Osteoblast (primary cell): ENCODE data around the gene QSOX1. TPM values are rescaled to one million over a fixed set of nuclear protein-coding genes. Genes with fewer than 3 reads are reported as not detected.

Experiments used
- DNase-seq: peaks from one replicate; pipeline ENCODE4 v3.0.0; 2011; ENCODE audit warnings: low spot score, mixed read lengths; ENCODE audit not compliant: insufficient read length; ENCODE audit errors: missing footprints
- H2AFZ ChIP-seq: 2 replicates; pipeline ENCODE4 v1.6.0; 2011; ENCODE audit warnings: mild to moderate bottlenecking, low read length
- H3K27ac ChIP-seq: 2 replicates; pipeline ENCODE4 v1.5.1; 2011; ENCODE audit warnings: mild to moderate bottlenecking, low read depth, low read length, moderate library complexity
- H3K27me3 ChIP-seq: 2 replicates; pipeline ENCODE4 v1.6.0; 2012; ENCODE audit warnings: mild to moderate bottlenecking, control low read depth, inconsistent platforms, low read length, moderate library complexity; ENCODE audit not compliant: insufficient read depth
- H3K36me3 ChIP-seq: 2 replicates; pipeline ENCODE4 v1.5.1; 2011; ENCODE audit warnings: mild to moderate bottlenecking, low read length, control low read depth, moderate library complexity; ENCODE audit not compliant: insufficient read depth
- H3K4me1 ChIP-seq: 2 replicates; pipeline ENCODE4 v1.5.1; 2011; ENCODE audit warnings: mild to moderate bottlenecking, low read length, control low read depth, moderate library complexity; ENCODE audit not compliant: insufficient read depth
- H3K4me2 ChIP-seq: 2 replicates; pipeline ENCODE4 v1.6.0; 2011; ENCODE audit warnings: mild to moderate bottlenecking, low read length; ENCODE audit not compliant: insufficient read depth
- H3K4me3 ChIP-seq: fragments of 200-600 bp; sonication (generic); 3 replicates; pipeline ENCODE4 v1.5.1; 2012; ENCODE audit warnings: mild to moderate bottlenecking, low read length, inconsistent platforms; ENCODE audit not compliant: insufficient read depth
- H3K79me2 ChIP-seq: 2 replicates; pipeline ENCODE4 v1.6.0; 2012; ENCODE audit warnings: mild to moderate bottlenecking, low read length, control low read depth, inconsistent platforms; ENCODE audit not compliant: insufficient read depth
- H3K9me3 ChIP-seq: 2 replicates; pipeline ENCODE4 v1.5.1; 2011; ENCODE audit warnings: low read depth, low read length, control low read depth
- H4K20me1 ChIP-seq: 2 replicates; pipeline ENCODE4 v1.6.0; 2012; ENCODE audit warnings: mild to moderate bottlenecking, low read length, control low read depth; ENCODE audit not compliant: insufficient read depth
- CTCF ChIP-seq: IDR thresholded peaks from 2 replicates; pipeline ENCODE4 v1.5.1; 2011; ENCODE audit warnings: mild to moderate bottlenecking, low read depth, low read length, moderate library complexity; ENCODE audit errors: extremely low read depth
- total RNA-seq: library from RNA; depleted of rRNA; stranded (reverse); fragments of >200 nt; gene quantifications from 2 replicates; pipeline ENCODE4 v1.2.3, GENCODE V29; 2012

The QSOX1 gene
- total RNA-seq, 1 donor = 373 TPM

- no peaks in the 10 kb centered on the region for H3K9me3 ChIP-seq
- peaks cover 12% of the 10 kb centered on the region for H3K4me1 ChIP-seq
- DNase-seq = peak; percentile 95
- peaks cover 91% of the 10 kb centered on the region for H3K27me3 ChIP-seq
- TF ChIP-seq CTCF = no peak
- no peak overlapping the region for H3K27ac ChIP-seq
- H3K4me3 ChIP-seq = peak overlapping the region; percentile 70
- peak overlapping the region; percentile 94 for H3K4me2 ChIP-seq
- H2AFZ ChIP-seq = peak overlapping the region; percentile 22
- peaks cover 2% of the 10 kb centered on the region for H4K20me1 ChIP-seq
- no peaks in the 10 kb centered on the region for H3K79me2 ChIP-seq
- no peaks in the 10 kb centered on the region for H3K36me3 ChIP-seq
Measured at GRCh38 chr1:180230791-180231505, 76.3 kb downstream of the QSOX1 start.

- H2AFZ ChIP-seq = no peak overlapping the region
- H4K20me1 ChIP-seq = peaks cover 2% of the 10 kb centered on the region
- H3K9me3 ChIP-seq = no peaks in the 10 kb centered on the region
- peak overlapping the region; percentile 70 for H3K4me3 ChIP-seq
- DNase-seq = peak; percentile 89
- no peaks in the 10 kb centered on the region for H3K36me3 ChIP-seq
- H3K27me3 ChIP-seq = peaks cover 91% of the 10 kb centered on the region
- peaks cover 12% of the 10 kb centered on the region for H3K4me1 ChIP-seq
- H3K79me2 ChIP-seq = no peaks in the 10 kb centered on the region
- H3K27ac ChIP-seq = no peak overlapping the region
- TF ChIP-seq CTCF = no peak
- H3K4me2 ChIP-seq = peak overlapping the region; percentile 94
Measured at GRCh38 chr1:180231506-180231921, 76.8 kb downstream of the QSOX1 start.

GRCh38 chr1:180231936-180232335, 77.3 kb downstream of the QSOX1 start:
- H3K36me3 ChIP-seq = no peaks in the 10 kb centered on the region
- DNase-seq = peak; percentile 80
- no peak overlapping the region for H3K4me3 ChIP-seq
- H3K79me2 ChIP-seq = no peaks in the 10 kb centered on the region
- peak overlapping the region; percentile 94 for H3K4me2 ChIP-seq
- peaks cover 91% of the 10 kb centered on the region for H3K27me3 ChIP-seq
- H3K27ac ChIP-seq = no peak overlapping the region
- no peaks in the 10 kb centered on the region for H3K9me3 ChIP-seq
- TF ChIP-seq CTCF = no peak
- H3K4me1 ChIP-seq = peaks cover 12% of the 10 kb centered on the region
- no peak overlapping the region for H2AFZ ChIP-seq
- peaks cover 2% of the 10 kb centered on the region for H4K20me1 ChIP-seq

GRCh38 chr1:180232521-180233043, 77.9 kb downstream of the QSOX1 start:
- Histone ChIP-seq H3K4me2 (no peak overlapping the region), H3K36me3 (no peaks in the 10 kb centered on the region), H4K20me1 (peaks cover 6% of the 10 kb centered on the region), H2AFZ (no peak overlapping the region), H3K27me3 (peaks cover 92% of the 10 kb centered on the region), H3K27ac (no peak overlapping the region), H3K79me2 (no peaks in the 10 kb centered on the region), H3K9me3 (no peaks in the 10 kb centered on the region), H3K4me3 (no peak overlapping the region), H3K4me1 (peaks cover 12% of the 10 kb centered on the region)
- TF ChIP-seq CTCF = no peak
- DNase-seq = no peak
